Measurements from ENCODE around the gene VWA3B.
"Not testable (repeated sequence)": the region's sequence is repeated elsewhere in the genome, so short reads cannot be mapped to it uniquely, and the experiment has no call there.

The VWA3B gene

DNA sequence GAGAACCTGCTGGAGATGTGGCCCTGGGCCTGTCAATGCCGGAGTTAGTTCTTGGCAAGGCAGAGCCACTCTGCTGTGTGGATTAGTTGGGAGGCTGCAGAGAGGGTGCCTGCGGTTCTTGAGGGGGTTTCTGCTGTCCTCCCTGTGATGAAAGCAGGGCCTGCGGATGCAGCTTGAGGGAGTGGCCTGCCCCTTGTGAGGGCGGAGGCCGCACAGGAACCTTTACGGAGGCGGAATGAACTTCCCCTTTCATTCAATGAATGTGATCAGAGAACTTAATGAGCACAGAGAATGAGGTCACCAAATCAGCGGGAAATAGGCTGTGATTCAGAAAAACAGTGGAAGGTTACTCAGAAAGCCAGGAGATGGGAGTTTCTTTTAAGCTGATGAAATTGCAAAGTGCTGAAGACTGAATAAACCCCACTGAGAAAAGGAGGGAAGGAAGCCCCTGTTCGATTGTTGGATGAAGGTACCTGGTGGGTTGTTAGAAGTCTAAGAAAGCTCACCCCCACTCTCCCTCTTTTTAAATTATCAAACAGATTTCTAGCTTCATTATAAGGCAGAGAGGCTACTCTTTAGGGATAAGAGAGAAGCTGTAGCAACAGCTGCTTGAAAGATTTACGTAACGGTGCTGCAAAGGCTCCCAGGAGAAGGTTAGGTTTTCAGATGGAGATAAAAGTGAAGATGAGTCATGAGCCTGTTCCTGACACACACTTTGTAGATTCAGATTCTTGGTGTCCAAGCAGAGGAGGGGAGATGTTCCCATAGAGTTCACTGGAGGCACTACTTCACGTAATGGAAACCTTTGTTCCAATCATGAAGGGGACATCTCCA is 47.4 kb downstream of the VWA3B start:
- DNase-seq, result peak; percentile 65

DNA sequence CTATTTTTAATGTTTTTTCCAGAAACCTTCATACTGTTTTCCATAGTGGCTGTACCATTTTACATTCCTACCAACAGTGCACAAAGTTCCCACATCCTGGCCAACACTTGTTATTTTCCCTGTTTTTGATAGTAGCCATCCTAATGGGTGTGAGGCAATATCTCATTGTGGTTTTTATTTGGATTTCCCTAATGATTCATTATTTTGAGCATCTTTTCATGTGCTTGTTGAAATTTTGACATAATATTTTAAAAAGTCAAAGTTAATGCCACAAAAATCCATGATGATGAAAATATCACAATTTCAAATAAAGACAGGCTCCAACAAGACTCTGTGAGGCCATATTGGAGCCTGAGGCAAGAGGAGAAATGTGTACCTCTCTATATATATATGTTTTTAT is 50.2 kb downstream of the VWA3B start:
- no peak for DNase-seq

DNA sequence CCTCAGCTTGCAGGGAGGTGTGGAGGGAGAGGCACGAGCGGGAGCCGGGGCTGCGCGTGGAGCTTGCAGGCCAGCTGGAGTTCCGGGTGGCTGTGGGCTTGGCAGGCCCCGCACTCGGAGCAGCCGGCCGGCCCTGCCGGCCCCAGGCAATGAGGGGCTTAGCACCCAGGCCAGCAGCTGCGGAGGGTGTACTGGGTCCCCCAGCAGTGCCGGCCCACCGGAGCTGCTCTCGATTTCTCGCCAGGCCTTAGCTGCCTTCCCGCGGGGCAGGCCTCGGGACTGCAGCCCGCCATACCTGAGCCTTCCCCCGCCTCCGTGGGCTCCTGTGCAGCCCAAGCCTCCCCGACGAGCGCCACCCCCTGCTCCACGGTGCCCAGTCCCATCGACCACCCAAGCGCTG is 52.0 kb downstream of the VWA3B start:
- not testable (repeated sequence) for DNase-seq

DNA sequence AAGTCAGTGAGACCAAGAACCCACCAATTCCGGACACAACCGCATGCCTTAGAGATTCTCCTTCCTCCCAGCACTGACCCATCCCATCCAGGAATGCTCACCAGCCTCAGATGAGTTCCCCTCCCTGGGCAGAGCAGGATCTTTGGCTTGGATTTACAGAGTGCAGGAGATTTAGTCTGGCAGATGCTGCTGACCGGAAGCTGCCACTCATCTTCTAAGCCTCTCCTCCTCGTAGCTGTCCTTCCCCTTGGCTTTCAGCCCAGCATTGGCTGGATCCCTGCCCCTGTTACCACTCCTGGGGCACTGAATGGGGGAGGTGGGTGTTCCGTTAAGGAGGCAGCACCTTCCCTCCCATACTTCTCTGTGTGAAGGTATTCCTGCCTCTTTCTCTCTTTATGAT is 53.2 kb downstream of the VWA3B start:
- DNase-seq, result no peak

DNA sequence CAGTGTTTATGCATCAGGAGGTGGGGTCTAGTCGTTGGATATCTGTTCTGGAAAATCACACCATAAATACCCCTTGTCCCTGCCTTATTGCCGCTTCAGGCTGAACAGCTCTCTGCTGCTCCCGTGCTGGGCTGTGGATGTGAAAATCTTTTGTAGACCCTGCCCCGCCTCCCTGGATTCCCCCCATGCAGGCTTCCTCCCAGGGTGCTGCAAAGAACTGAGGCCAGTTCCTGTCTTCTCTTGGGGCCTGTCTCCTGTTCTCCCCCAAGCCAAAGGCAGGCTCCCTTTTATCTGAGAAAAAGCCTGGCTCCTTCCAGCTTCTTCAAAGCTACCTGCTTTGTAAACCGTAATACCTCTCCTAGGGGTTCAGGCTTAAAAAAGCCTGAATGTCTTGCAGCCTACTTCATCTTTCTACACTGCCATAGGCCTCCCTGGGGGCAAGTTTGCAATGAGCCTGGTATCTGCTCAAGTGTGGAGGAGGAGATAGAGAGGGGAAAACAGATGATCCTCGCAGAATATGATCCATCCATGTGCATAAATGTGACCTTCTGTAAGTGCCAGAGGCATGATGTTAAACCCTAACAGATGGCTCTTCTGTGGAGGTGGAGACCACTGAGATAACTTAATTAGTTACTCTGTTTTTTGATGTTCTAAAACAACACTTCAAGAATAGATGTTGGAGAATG is 55.3 kb downstream of the VWA3B start:
- no peak for DNase-seq

DNA sequence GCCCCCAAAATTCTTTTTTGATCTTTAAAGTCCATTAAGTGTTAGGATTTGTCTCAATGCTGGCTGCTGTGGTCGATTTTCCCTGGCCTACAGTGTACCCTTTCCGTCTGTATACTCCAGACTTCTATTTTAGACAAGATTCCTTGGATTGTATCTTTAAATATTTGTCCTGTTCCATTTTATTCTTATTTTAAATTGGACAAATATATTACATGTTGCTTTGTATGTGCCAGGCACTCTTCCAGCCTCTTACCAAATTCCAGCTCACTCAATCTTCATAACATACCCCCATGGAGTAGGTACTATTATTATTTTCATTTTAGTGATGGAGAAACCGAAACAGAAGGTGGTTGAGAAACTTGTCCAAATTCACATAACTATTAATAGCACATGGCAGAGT is 58.1 kb downstream of the VWA3B start:
- DNase-seq, result no peak

DNA sequence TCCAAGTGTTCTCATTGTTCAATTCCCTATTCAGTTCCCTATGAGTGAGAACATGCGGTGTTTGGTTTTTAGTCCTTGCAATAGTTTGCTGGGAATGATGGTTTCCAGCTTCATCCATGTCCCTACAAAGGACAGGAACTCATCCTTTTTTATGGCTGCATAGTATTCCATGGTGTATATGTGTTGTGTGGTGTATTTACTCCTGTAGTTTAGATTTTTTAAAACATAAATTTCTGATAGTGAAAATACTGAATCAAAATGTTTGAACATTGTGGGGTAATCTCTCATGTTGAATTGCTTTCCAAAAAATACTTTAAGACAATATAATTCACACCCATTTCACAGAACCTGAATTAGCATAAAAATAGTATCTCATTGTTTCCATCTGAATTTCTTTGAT is 60.9 kb downstream of the VWA3B start:
- DNase-seq, result not testable (repeated sequence)

DNA sequence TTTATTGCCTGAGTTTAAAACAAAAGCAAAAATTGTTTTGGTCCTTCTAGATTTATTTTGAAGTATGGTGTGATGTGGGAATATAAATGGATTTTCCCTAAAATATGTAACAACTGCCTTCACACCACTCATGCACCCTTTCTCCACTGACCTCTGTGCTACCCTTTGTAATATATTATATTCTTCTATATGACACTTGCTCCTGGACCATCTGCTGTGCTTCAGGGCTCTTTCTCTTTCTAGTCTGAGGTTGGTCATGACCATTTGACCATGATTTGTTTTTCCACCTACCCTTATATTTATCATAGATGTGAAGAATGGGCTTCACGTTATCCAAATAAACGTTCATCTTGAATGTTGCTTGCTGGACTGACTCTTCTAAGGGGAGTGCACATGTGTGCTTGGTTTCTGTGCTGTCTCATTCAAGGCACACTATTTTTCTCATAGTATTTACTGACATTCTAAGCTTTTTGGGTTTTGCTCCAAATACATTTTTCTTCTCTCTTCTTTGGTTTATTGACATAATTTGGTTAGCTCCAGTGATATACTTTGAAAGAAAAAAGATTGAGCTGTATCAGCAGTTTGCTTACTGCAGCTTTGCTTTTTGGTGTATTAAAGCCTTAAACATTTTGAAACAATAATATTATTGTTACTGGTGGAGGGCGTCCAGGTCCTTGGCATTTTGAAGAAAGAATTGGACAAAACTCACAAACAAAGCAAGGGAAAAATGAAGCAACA is 61.8 kb downstream of the VWA3B start:
- no peak for DNase-seq

DNA sequence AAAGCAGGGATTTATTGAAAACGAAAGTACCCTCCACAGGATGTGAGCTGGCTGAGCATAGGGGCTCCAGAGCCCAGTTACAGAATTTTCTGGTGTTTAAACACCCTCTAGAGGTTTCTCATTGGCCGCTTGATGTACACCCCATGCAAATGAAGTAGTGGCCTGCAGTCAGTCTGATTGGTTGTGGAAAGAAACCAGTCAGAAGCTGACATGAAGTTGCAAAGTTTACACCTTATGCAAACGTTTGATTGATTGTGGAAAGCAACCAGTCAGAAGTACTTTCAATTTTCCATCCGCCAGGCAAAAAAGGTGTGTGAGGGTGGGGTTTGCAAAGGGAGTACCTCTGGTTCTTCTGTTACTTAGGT is 62.3 kb downstream of the VWA3B start:
- DNase-seq, result no peak

DNA sequence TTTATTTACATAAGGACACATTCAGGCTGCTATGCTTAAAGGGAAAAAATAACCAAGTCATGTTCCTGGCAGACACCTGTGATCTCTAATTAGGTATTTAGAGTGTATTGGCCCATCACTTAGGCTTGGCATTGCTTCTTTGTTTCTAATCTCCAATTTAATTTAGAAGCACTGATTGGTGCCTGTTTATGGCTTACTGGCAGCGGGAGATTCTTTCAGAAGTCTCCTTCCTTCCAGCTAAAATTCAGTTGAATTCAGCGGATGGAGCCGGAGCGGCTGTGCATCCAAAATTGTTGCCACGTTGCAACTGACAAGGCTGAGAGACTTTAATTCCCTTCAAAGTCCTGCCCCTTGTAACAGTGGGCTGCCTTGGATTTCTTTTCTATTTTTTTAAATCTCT is 66.5 kb downstream of the VWA3B start:
- no peak for DNase-seq

DNA sequence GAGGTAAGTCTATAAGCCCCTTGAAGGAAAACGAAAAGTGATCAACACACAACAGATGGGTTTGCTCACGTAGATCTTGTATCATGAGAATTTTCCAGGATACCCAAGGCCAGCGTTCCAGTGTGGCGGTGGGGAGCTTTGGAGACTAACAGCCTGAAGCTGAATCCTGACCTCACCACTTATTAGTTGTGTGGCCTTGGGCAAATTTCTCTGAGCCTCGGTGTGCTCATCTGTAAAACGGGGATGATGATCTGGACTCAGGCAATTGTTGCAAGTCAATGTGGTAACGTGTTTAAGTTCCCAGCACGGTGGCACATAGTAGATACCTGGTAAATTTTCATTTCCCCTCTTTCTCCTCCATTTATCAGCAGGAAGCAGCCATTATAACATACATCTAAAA is 68.3 kb downstream of the VWA3B start:
- no peak for DNase-seq

DNA sequence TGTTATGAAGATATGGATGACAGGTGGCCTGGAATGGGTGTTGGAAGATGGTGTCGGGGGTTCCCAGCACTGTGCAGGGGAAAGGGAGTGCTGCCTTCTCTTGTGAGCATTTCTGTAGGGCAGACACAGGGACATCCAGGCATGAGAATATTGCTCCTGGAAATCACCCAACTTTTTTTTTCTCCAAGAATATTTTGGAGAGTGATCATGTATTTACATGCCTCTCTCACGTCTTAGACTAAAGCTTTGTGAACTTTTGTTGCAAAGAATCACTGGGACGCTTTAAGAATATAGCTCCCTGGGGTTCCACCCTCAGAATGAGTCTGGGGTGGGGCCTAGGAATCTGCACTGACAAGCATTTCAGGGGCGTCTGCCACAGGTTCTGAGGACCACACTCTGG is 68.7 kb downstream of the VWA3B start:
- DNase-seq, result no peak

DNA sequence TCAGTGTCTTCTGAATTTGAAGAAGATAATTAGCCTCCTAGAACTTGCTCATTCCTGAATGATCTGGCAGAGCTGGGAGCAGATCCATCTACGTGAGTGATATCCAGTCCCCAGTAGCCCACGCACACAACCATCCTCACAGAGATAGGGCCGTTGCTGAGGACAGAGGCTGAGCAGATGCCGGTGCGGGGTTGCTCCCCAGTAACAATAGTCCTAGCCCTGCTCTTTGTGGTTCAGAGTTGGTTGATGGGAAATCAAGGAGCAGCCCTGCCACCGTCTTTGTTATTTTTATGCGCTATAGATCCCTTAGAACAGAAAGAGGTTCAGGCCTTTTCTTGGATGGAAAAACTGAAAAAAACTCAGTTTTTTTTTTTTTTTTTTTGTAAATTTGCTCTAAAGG is 69.3 kb downstream of the VWA3B start:
- no peak for DNase-seq

DNA sequence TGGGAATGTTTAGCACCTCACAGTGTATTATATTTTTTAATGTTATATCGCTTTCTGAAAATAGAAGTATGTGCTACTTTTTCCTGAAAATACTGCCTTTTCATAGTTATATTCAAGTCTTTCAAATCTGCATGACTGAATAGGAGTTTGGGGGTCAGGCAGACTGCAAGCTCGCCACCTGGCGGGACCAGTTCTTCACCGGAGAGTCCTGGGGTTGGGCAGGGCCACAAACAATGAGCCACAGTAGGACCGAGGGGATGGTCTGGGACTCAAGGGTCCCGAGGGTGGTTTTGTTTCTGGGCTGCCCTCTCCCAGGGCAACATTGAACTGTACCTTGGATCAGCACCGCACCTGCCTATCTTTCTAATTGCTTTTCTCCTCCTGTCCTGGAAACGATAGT is 70.6 kb downstream of the VWA3B start:
- no peak for DNase-seq

DNA sequence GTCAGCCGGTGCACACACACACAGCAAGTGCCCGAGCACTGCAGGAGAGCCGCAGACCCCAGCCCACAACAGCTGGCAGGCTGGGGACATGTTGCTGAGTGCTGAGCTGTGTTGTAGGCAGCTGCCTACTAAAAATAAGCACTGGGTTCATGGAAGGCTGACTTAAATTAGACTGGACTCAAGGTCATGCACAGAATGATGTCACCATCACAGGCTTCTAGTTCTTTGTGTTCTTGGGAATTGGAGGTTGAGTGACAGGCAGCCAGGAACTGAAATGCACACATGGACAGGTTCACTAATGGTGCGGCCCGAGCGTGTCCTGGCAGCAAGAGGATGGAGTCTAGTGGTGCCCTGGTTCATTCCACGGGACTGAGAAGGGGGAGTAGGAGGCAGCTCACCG is 71.3 kb downstream of the VWA3B start:
- DNase-seq, result no peak

DNA sequence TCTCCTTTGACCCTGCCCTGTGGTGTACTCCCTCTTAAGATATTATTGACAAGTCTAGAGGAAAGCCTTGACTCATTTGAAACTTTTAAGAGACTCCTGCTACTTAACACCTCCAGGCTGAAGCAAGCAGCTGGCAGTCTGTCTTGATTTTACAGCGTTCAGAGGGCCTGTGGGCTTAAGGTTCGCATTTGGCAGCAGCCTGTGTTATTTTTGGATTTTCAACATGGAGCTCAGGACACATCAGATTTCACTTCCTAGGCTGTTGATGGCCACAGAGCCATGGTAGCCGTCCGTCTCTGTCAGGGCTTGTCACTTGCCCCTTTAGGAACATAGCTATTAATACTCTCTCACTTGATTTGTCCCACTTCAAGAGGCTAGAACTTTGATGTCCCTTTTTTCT is 73.6 kb downstream of the VWA3B start:
- no peak for DNase-seq

DNA sequence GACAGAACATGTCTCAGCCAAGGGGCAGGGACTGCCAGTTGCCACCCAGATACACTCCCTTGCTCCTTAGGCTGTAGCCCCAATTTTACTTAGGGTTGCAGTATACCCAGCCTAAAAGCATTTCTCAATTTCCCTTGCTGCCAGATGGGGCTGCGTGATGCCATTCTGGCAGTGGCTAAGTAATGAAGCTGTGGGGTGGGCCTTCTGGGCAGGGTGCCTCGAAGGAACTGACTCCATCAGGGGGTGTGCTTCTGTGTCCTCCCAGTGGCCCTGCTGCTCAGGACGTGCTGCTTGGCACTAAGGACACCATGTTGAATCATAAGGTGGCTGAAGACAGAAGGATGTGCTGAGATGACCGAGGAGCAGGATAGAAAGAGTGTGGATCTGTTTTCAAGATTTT is 74.2 kb downstream of the VWA3B start:
- DNase-seq, result no peak

DNA sequence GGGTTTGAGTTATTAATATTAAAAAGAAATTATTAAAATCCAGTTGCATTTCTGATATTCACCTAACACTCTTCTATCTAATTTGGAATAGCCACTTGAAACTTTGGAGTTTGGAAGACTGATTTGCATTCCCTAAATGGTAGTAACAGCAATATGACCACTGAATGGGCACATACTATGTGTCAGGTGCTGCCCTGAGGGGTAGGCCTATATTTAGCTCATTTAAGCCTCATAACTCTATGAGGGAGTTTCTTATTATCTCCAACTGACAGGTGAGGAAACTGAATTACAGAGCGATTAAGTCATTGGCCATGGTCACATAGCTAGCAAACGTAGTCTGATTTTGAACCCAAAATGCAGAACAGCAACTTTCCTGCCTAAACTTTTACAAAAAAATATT is 77.3 kb downstream of the VWA3B start:
- DNase-seq, result no peak

DNA sequence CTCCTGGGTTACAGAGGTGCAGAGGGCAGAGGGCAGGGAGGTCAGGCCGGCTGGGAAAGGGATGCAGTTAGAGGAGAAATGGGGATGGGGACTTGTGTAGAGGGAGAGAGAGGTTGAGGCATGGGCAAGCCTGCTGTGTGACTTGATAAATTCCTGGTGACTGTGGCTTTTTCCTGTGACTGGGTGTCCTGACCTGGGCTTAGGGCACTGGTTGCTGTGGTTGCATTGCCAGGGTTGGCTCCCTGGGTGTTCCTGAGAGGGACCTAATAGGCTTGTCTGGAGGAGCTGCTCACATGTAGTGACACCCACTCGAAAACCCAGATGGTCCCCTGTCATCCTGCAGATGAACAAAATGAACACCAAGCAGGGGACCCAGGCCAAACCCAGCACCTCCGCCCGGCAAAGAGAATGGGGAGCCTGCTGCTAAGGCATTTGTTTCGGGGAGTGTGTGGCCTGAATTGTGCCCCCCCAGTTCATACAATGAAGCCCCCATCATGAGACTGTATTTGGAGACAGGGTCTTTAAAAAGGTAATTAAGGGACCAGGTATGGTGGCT is 78.6 kb downstream of the VWA3B start:
- DNase-seq, result no peak

DNA sequence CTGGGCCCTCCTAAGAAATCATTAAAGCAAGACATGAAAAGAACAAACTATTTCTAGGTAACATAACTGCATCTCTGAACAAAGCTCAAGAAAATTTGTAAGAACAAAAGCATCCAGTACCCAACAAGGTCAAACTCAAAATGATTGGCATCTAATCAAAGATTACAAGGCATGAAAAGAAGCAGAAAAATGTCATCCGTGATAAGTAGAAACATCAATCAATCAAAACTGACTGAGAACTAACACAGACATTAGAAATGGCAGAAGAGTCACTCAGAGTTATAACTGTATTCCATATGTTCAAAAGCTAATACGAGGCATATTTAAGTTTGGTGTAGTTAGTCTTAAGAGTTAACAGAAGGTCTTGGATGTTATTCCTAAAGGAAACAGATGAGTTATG is 80.9 kb downstream of the VWA3B start:
- no peak for DNase-seq

DNA sequence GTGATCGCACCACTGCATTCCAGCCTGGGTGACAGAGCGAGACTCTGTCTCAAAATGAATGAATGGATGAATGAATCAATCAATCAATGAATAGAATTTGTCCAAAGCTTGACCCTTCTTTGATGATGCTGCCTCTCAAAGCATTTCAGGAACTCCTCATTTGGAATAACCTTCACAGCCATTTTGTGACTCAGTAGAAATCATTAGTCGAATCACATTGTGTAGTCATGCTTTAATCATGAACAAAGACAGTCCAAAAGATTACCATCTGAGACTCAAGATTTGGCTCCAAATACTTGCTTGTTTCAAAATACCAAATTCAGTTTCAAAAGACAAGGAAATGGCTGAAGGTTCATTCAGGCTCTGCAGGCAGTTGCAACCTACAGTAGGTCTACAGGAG is 83.1 kb downstream of the VWA3B start:
- DNase-seq, result no peak

DNA sequence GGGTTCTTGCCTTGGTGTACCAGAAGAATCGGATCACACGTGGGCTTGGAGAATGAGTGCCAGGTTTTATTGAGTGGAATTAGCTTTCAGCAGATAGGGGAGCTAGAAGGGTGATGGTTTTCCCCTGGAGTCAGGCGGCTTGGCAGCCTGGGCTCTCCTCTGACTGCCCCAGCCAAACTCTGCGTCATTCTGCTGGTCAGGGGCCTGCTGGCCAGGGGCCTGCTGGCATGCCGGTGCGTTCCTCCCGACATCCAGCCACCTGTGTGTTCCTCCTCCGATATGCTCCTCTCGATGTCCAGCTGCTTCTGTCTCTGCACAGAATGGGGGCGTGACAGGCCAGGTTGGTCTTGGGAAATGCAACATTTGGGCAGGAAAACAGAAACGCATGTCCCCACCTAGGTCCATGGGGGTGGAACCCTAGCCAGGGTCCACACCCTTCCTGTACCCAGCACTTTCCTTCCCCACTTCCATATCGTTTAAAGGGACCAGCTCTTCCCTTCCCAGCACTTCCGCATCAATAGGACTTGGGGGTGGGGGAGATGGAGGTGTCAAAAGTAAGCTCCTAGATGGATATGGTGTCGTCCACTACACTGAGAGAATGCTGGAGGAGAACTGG is 85.3 kb downstream of the VWA3B start:
- DNase-seq, result no peak

DNA sequence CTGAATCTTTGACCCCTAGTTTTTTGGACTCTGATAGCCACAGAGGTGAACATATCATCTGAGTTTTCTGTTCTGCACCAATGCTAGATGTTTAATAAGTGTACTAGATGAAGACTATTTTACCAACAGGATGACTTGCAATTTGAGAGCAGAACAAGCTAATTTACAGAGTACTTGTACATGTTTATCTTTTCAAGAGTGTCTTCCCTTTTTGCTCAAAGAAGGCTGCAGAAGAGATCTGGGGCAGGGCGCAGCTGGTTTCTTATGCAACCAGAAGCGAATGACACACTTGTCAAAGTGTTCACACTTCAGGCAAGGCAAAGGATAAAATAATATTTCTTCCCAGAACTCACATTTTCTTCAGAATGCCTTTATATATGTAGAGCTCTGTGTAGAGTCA is 86.0 kb downstream of the VWA3B start:
- DNase-seq, result no peak
